A549 (cell line): ENCODE measurements around the gene HEXD. TPM values are rescaled to one million over a fixed set of nuclear protein-coding genes. Genes with fewer than 3 reads are reported as not detected.

Experiments
- ATAC-seq, 2 experiments: fragments of 200-7000 bp in 1 of 2; fragments of >200 bp in 1 of 2; cut with Nextera tagmentation in 1 of 2; cut with Tn5 transposase in 1 of 2; 3 replicates each; pipeline versions ENCODE4 v1.8.0 to v1.9.1; 2018 to 2020; ENCODE audit warnings: mild to moderate bottlenecking in 1 of 2, moderate library complexity in 1 of 2
- CTCF ChIA-PET: fragments of 300-600 bp; sonication (Branson Sonifier 250); formaldehyde crosslinking; extraction: SDS; loops from one replicate; lab custom pipeline; 2021; ENCODE audit warnings: antibody characterized with exemption, inconsistent platforms; lab: Yijun Ruan, JAX
- POLR2A ChIA-PET: fragments of 350-600 bp; formaldehyde crosslinking; extraction: SDS; loops from one replicate; lab custom pipeline; 2021; ENCODE audit warnings: antibody characterized with exemption, inconsistent platforms; lab: Yijun Ruan, JAX
- DNase-seq, 2 experiments: peaks; one replicate each; pipeline versions ENCODE4 v3.0.0 to v3.0.0-alpha.2; 2011 to 2016; ENCODE audit warnings: low read depth in 1 of 2, low spot score in 1 of 2
- FAIRE-seq: peaks from 2 replicates; lab custom pipeline; 2011; peaks lifted over from hg19 to GRCh38; lab: Jason Lieb, UNC
- H3K27ac ChIP-seq, 2 experiments: fragments of >200 bp; sonication (Bioruptor Twin); formaldehyde crosslinking; 3 replicates each; pipeline ENCODE4 v1.5.1; 2016 to 2017
- H3K4me1 ChIP-seq: fragments of >200 bp; sonication (Bioruptor Twin); formaldehyde crosslinking; 3 replicates; pipeline ENCODE4 v1.6.1; 2016
- H3K4me2 ChIP-seq: fragments of >200 bp; sonication (Bioruptor Twin); formaldehyde crosslinking; 3 replicates; pipeline ENCODE4 v1.6.1; 2016
- H3K4me3 ChIP-seq: fragments of >200 bp; sonication (Bioruptor Twin); formaldehyde crosslinking; 3 replicates; pipeline ENCODE4 v1.5.1; 2016
- H3K9me3 ChIP-seq: fragments of >200 bp; sonication (Bioruptor Twin); formaldehyde crosslinking; 3 replicates; pipeline ENCODE4 v1.6.1; 2016
- ATOH8 ChIP-seq: fragments of 250-450 bp; sonication (Bioruptor Pico); IDR thresholded peaks from 2 replicates; pipeline ENCODE4 v1.5.0; 2020; ENCODE audit warnings: low read depth, mild to moderate bottlenecking, moderate library complexity
- BCL3 ChIP-seq: fragments of >200 bp; sonication (Bioruptor Twin); formaldehyde crosslinking; IDR thresholded peaks from 3 replicates; pipeline ENCODE4 v1.6.1; 2016
- BHLHE40 ChIP-seq: IDR thresholded peaks from 2 replicates; pipeline ENCODE4 v1.6.1; 2012; ENCODE audit warnings: low read depth, low read length, inconsistent platforms
- CBX2 ChIP-seq: fragments of 200-600 bp; sonication (generic); IDR thresholded peaks from 2 replicates; pipeline ENCODE4 v1.6.1; 2016; ENCODE audit warnings: low read depth, mild to moderate bottlenecking, borderline replicate concordance
- CBX8 ChIP-seq: fragments of 200-600 bp; sonication (generic); IDR thresholded peaks from 2 replicates; pipeline ENCODE4 v1.6.1; 2016
- EHMT2 ChIP-seq: fragments of 200-600 bp; sonication (generic); IDR thresholded peaks from 2 replicates; pipeline ENCODE4 v1.6.1; 2016; ENCODE audit warnings: antibody characterized with exemption, low read depth, mild to moderate bottlenecking, moderate library complexity
- HES2 ChIP-seq: fragments of >200 bp; sonication (Bioruptor Twin); formaldehyde crosslinking; IDR thresholded peaks from 2 replicates; pipeline ENCODE4 v1.6.1; 2016
- HEYL ChIP-seq: fragments of 250-450 bp; sonication (Bioruptor Pico); IDR thresholded peaks from 2 replicates; pipeline ENCODE4 v1.8.0; 2021; ENCODE audit warnings: mild to moderate bottlenecking, moderate library complexity
- HOXB5 ChIP-seq: fragments of 250-450 bp; sonication (Bioruptor Pico); IDR thresholded peaks from 2 replicates; pipeline ENCODE4 v1.5.0; 2020; ENCODE audit warnings: mild to moderate bottlenecking, moderate library complexity
- JUNB ChIP-seq: fragments of >200 bp; sonication (Bioruptor Twin); formaldehyde crosslinking; IDR thresholded peaks from 2 replicates; pipeline ENCODE4 v1.6.1; 2016
- MAX ChIP-seq: IDR thresholded peaks from 2 replicates; pipeline ENCODE4 v1.6.1; 2012
- NR3C1 ChIP-seq: fragments of >200 bp; sonication (Bioruptor Twin); formaldehyde crosslinking; IDR thresholded peaks from 3 replicates; pipeline ENCODE4 v1.6.1; 2017
- RARB ChIP-seq: fragments of 250-450 bp; sonication (Bioruptor Pico); IDR thresholded peaks from 2 replicates; pipeline ENCODE4 v1.8.0; 2021; ENCODE audit warnings: mild to moderate bottlenecking, moderate library complexity
- RCOR1 ChIP-seq: fragments of 150-350 bp; IDR thresholded peaks from 2 replicates; pipeline ENCODE4 v1.6.1; 2014; ENCODE audit warnings: antibody characterized with exemption, low read length, low read depth
- SMC3 ChIP-seq: fragments of >200 bp; sonication (Bioruptor Twin); formaldehyde crosslinking; IDR thresholded peaks from 3 replicates; pipeline ENCODE4 v1.6.1; 2018; ENCODE audit warnings: inconsistent platforms
- ZC3H11A ChIP-seq: fragments of 450-650 bp; IDR thresholded peaks from 2 replicates; pipeline ENCODE4 v1.6.1; 2014; ENCODE audit warnings: antibody characterized with exemption, mild to moderate bottlenecking
- ZFP36 ChIP-seq: fragments of 450-650 bp; IDR thresholded peaks from 2 replicates; pipeline ENCODE4 v1.6.1; 2014; ENCODE audit warnings: borderline replicate concordance; ENCODE audit not compliant: partially characterized antibody
- WGBS: methylation state at CpG from one replicate; pipeline ENCODE4 v1.1.6; 2017; ENCODE audit errors: missing lambda C conversion rate; 5-methylcytosine and 5-hydroxymethylcytosine counted together
- polyA plus RNA-seq, 4 experiments: library from polyadenylated mRNA; depleted of rRNA in 3 of 4; stranded (reverse); fragments of >200 nt; fragmentation: RNase III in 1 of 4; extraction: RNeasy Plus Mini Kit Qiagen cat#74134 plus additional on column Dnase treatment in 1 of 4; gene quantifications; 2 replicates in 3 of 4; 3 replicates in 1 of 4; pipeline ENCODE4 v1.2.3, GENCODE V29; 2011 to 2017

Gene HEXD
- polyA plus RNA-seq, 2 of the 4 experiments (the other 2 are of a cell fraction), result 18.0 to 19.5 TPM

- FAIRE-seq (no peak), ATAC-seq (no peak), DNase-seq (no peak)
- Histone ChIP-seq H3K4me2 (no peak overlapping the region), H3K4me3 (no peak overlapping the region), H3K4me1 (peaks cover 23% of the 10 kb centered on the region), H3K9me3 (no peaks in the 10 kb centered on the region), H3K27ac (no peak overlapping the region)
- WGBS, result 90% methylated on average over 21 of the region's 21 CpGs
- CTCF ChIA-PET, result interaction anchor here (0.9 to 5.7 kb wide), 3 partner anchors 36 to 64 kb away, joined by 3 to 26 read pairs (median 11); no protein-coding TSS in a partner anchor
- TF ChIP-seq NR3C1 (no peak), BHLHE40 (no peak), CBX2 (no peak), ZC3H11A (no peak), RCOR1 (no peak), ZFP36 (no peak), HOXB5 (CRISPR knock-in tag) (no peak), MAX (no peak), HEYL (CRISPR knock-in tag) (no peak), CBX8 (no peak), RARB (CRISPR knock-in tag) (no peak)
- POLR2A ChIA-PET, result no interaction called here
These were observed 71.8 kb downstream of the HEXD start for GRCh38 chr17:82489851-82490511.

GRCh38 chr17:82490512-82491195, 72.5 kb downstream of the HEXD start:
- ATAC-seq (no peak), FAIRE-seq (no peak), DNase-seq (no peak)
- H3K27ac ChIP-seq, result no peak overlapping the region
- POLR2A ChIA-PET, result no interaction called here
- H3K9me3 ChIP-seq, result no peaks in the 10 kb centered on the region
- no peak overlapping the region for H3K4me2 ChIP-seq
- TF ChIP-seq JUNB (no peak), SMC3 (no peak), CBX8 (no peak), EHMT2 (no peak)
- 88% methylated on average over 22 of the region's 25 CpGs for WGBS
- CTCF ChIA-PET, result interaction anchor here (0.9 to 5.7 kb wide), 4 partner anchors 36 to 140 kb away, joined by 3 to 26 read pairs (median 7); no protein-coding TSS in a partner anchor
- peaks cover 23% of the 10 kb centered on the region for H3K4me1 ChIP-seq
- no peak overlapping the region for H3K4me3 ChIP-seq

GRCh38 chr17:82491196-82491530, 73.0 kb downstream of the HEXD start:
- ChIA-PET POLR2A (no interaction called here), CTCF (interaction anchor here (0.9 to 5.7 kb wide), 5 partner anchors 16 to 140 kb away, joined by 3 to 26 read pairs (median 4); no protein-coding TSS in a partner anchor)
- TF ChIP-seq HEYL (CRISPR knock-in tag) (no peak), BHLHE40 (no peak), BCL3 (no peak), ATOH8 (CRISPR knock-in tag) (no peak), HES2 (no peak)
- no peaks in the 10 kb centered on the region for H3K9me3 ChIP-seq
- no peak overlapping the region for H3K27ac ChIP-seq
- ATAC-seq (no peak), FAIRE-seq (no peak), DNase-seq (no peak)
- 93% methylated on average over 10 of the region's 10 CpGs for WGBS
- no peak overlapping the region for H3K4me2 ChIP-seq
- H3K4me1 ChIP-seq, result peaks cover 23% of the 10 kb centered on the region
- no peak overlapping the region for H3K4me3 ChIP-seq
